Esophagus muscularis mucosa (tissue), 4 donors: Measurements from ENCODE around the gene CABP4. TPM values are rescaled to one million over a fixed set of nuclear protein-coding genes. Genes with fewer than 3 reads are reported as not detected.
A peak's percentile ranks its signal among the peaks of the same experiment; 100 is the strongest.

Source experiments
- DNase-seq: peaks from one replicate; pipeline ENCODE4 v3.0.0-alpha.2; 2017; ENCODE audit errors: extremely low spot score
- H3K27ac ChIP-seq, 4 donors: fragments of 200-600 bp; sonication (generic); replicated peaks in 1 of 4; 1 replicate in 3 of 4; 2 replicates in 1 of 4; pipeline ENCODE4 v1.5.1; 2016 to 2019; ENCODE audit warnings: mild to moderate bottlenecking in 1 of 4
- H3K27me3 ChIP-seq, 4 donors: fragments of 200-600 bp; sonication (generic); one replicate each; pipeline versions ENCODE4 v1.5.1 to v1.6.0; 2016 to 2019
- H3K36me3 ChIP-seq, 4 donors: fragments of 200-600 bp; sonication (generic); one replicate each; pipeline ENCODE4 v1.5.1; 2016 to 2019
- H3K4me1 ChIP-seq, 4 donors: fragments of 200-600 bp; sonication (generic); one replicate each; pipeline ENCODE4 v1.5.1; 2016 to 2019
- H3K4me3 ChIP-seq, 4 donors: fragments of 200-600 bp; sonication (generic); 1 replicate in 2 of 4; 2 replicates in 2 of 4; pipeline ENCODE4 v1.5.1; 2016 to 2019; ENCODE audit warnings: mild to moderate bottlenecking in 4 of 4, moderate library complexity in 1 of 4
- H3K9me3 ChIP-seq, 4 donors: fragments of 200-600 bp; sonication (generic); 1 replicate in 3 of 4; 2 replicates in 1 of 4; pipeline ENCODE4 v1.5.1; 2016 to 2019
- EP300 ChIP-seq: sonication (generic); formaldehyde crosslinking; IDR thresholded peaks from one replicate; pipeline ENCODE4 v1.6.1; 2017; ENCODE audit warnings: antibody characterized with exemption
- POLR2A ChIP-seq: fragments of 450-650 bp; IDR thresholded peaks from one replicate; pipeline ENCODE4 v1.6.1; 2017; ENCODE audit warnings: antibody characterized with exemption, moderate library complexity, mild to moderate bottlenecking, low read depth
- POLR2AphosphoS5 ChIP-seq, 2 donors: sonication (generic); formaldehyde crosslinking; IDR thresholded peaks; one replicate each; pipeline ENCODE4 v1.6.1; 2017; ENCODE audit warnings: antibody characterized with exemption in 2 of 2
- WGBS: methylation state at CpG from one replicate; pipeline ENCODE4 v1.1.5; 2018; 5-methylcytosine and 5-hydroxymethylcytosine counted together
- intact Hi-C: fragments of 100-400 bp; cut with DNase I; formaldehyde crosslinking; loops from one replicate; pipeline ENCODE4 v1.15.1; 2023
- total RNA-seq, 4 donors: library from RNA; depleted of rRNA; stranded (reverse); fragments of >200 nt; gene quantifications; one replicate each; pipeline versions ENCODE4 v1.1.0 to v1.2.1, GENCODE V29; 2016
- TF ChIP-seq, protein P1 (sequence below), 3 experiments: fragments of 200-600 bp in 2 of 3; fragments of 450-650 bp in 1 of 3; sonication (generic) in 2 of 3; IDR thresholded peaks; one replicate each; pipeline ENCODE4 v1.5.1; 2017 to 2019; ENCODE audit warnings: antibody characterized with exemption in 3 of 3, mild to moderate bottlenecking in 2 of 3, moderate library complexity in 1 of 3

The CABP4 gene
- total RNA-seq, 4 donors from 2014 or later: 0.50 to 2.9 (median 1.5) TPM

DNA sequence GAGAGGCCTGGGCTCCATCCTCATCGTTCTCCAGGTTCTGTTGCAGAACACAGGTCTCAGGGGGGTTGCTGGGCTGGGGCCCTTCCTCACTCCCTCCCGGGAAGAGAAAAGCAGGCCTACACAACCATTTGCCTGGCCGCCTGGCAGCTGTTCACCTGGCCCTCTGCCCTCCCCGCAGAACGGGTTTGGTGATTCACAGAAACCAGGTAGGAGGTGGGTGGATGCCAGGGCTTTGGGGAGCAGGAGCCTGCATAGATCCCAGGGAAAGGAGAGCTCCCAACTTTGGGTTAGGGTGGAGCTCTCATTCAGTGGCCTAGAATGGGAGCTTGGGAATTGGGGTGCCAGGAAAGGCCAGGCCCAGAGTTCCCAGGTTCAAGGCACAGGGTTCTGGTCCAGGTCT lies 12.9 kb downstream of the CABP4 start:
- no peak for TF ChIP-seq EP300
- Histone ChIP-seq H3K4me3 (peak overlapping the region; percentile 71 to 95 (median 88)), H3K9me3 (no peaks in the 10 kb centered on the region), H3K36me3 (no peaks in the 10 kb centered on the region), H3K27ac (peak overlapping the region; percentile 89 to 93 (median 92)), H3K27me3 (no peaks in the 10 kb centered on the region), H3K4me1 (peaks cover 30 to 60% (median 54%) of the 10 kb centered on the region in 4 donors)
- intact Hi-C loops: loop anchor here (5.0 kb wide), 1 partner anchor 66 kb away; the partner anchor contains the start of genes PPP1CA and TBC1D10C
- WGBS: 40% methylated on average over 1 of the region's 5 CpGs
- no peak for DNase-seq

- intact Hi-C loops: loop anchor here (5.0 kb wide), 1 partner anchor 66 kb away; the partner anchor contains the start of genes PPP1CA and TBC1D10C
- Histone ChIP-seq H3K27me3 (no peaks in the 10 kb centered on the region), H3K4me3 (peak overlapping the region; percentile 71 to 95 (median 88)), H3K27ac (peak overlapping the region; percentile 89 to 93 (median 92)), H3K9me3 (no peaks in the 10 kb centered on the region), H3K36me3 (no peaks in the 10 kb centered on the region), H3K4me1 (peaks cover 30 to 59% (median 53%) of the 10 kb centered on the region in 4 donors)
- no peak for DNase-seq
- WGBS: no CpG with 5 or more reads among the region's 6 CpGs
- TF ChIP-seq POLR2A: no peak
- TF ChIP-seq, protein P1, sequence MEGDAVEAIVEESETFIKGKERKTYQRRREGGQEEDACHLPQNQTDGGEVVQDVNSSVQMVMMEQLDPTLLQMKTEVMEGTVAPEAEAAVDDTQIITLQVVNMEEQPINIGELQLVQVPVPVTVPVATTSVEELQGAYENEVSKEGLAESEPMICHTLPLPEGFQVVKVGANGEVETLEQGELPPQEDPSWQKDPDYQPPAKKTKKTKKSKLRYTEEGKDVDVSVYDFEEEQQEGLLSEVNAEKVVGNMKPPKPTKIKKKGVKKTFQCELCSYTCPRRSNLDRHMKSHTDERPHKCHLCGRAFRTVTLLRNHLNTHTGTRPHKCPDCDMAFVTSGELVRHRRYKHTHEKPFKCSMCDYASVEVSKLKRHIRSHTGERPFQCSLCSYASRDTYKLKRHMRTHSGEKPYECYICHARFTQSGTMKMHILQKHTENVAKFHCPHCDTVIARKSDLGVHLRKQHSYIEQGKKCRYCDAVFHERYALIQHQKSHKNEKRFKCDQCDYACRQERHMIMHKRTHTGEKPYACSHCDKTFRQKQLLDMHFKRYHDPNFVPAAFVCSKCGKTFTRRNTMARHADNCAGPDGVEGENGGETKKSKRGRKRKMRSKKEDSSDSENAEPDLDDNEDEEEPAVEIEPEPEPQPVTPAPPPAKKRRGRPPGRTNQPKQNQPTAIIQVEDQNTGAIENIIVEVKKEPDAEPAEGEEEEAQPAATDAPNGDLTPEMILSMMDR (IDR thresholded peaks at IDR 0.05): no peak
- TF ChIP-seq EP300: no peak
- no peak for TF ChIP-seq POLR2AphosphoS5 (IDR thresholded peaks at IDR 0.05)
Measured at GRCh38 chr11:67468456-67468758, 13.3 kb downstream of the CABP4 start.

- H3K27ac ChIP-seq: peak within 1 kb of the TSS; percentile 89 to 93 (median 92)
- no peaks in the 10 kb centered on the region for H3K36me3 ChIP-seq
- DNase-seq: peak; percentile 97
- peak within 1 kb of the TSS; percentile 71 to 95 (median 88) for H3K4me3 ChIP-seq
- peaks cover 26 to 53% (median 48%) of the 10 kb centered on the region in 4 donors for H3K4me1 ChIP-seq
- H3K9me3 ChIP-seq: no peaks in the 10 kb centered on the region
- intact Hi-C loops: loop anchor here (5.0 kb wide), 1 partner anchor 67 kb away; the partner anchor contains the start of genes PPP1CA and TBC1D10C
- no CpG with 5 or more reads among the region's 76 CpGs for WGBS
- no peak for TF ChIP-seq POLR2A
- TF ChIP-seq, protein P1 (IDR thresholded peaks at IDR 0.05): peak; percentile 51 to 61 (median 55)
- peak; percentile 91 to 97 for TF ChIP-seq POLR2AphosphoS5 (IDR thresholded peaks at IDR 0.05)
- TF ChIP-seq EP300: no peak
- H3K27me3 ChIP-seq: no peaks in the 10 kb centered on the region
Measured at GRCh38 chr11:67468759-67469507, 13.8 kb downstream of the CABP4 start, which contains the start of gene TMEM134. Gene TMEM134 (minus strand): TSS chr11:67469251. CDS start chr11:67469192, 59 bp downstream.

GRCh38 chr11:67469508-67469811 lies 14.3 kb downstream of the CABP4 start:
- TF ChIP-seq EP300 (no peak), POLR2A (peak; percentile 41)
- Histone ChIP-seq H3K4me1 (peaks cover 22 to 48% (median 43%) of the 10 kb centered on the region in 4 donors), H3K4me3 (peak overlapping the region; percentile 71 to 95 (median 88)), H3K27me3 (no peaks in the 10 kb centered on the region), H3K27ac (peak overlapping the region; percentile 89 to 93 (median 92)), H3K9me3 (no peaks in the 10 kb centered on the region), H3K36me3 (no peaks in the 10 kb centered on the region)
- no peak for DNase-seq
- intact Hi-C loops: loop anchor here (5.0 kb wide), 1 partner anchor 67 kb away; the partner anchor contains the start of genes PPP1CA and TBC1D10C
- WGBS: 17% methylated on average over 6 of the region's 9 CpGs

DNA sequence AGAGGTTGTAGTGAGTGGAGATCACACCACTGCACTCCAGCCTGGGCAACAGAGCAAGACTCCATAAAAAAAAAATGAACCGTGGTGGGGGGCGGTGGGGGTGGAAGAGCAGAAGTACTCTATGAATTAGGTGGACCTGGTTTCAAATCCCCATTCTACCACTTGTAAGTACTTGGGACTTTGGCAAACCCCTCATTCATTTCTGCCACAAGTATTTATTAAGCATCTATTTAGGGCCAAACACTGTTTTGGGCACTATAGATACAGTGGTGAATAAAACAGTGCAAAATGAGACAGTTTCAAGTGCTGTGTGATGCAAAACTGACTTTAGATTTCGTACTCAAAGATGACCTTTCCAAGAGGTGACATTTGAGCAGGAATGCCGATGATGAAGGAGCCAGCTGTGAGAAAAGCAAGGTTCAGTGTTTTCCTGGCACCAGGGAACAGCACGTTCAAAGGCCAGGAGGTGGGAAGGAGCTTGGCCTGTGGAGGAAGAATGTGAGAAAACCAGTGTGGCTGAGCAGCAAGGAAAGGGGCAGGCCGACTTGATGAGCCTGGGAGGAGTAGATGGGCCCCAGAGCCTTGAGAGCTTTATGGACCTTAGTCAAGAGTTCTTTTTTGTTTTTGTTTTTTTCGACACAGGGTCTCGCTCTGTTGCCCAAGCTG lies 15.3 kb downstream of the CABP4 start:
- no peak for DNase-seq
- TF ChIP-seq, protein P1 (IDR thresholded peaks at IDR 0.05): no peak
- no peak for TF ChIP-seq EP300
- no peak for TF ChIP-seq POLR2AphosphoS5 (IDR thresholded peaks at IDR 0.05)
- no peak for TF ChIP-seq POLR2A
- Histone ChIP-seq H3K36me3 (no peaks in the 10 kb centered on the region), H3K27me3 (no peaks in the 10 kb centered on the region), H3K4me1 (peaks cover 15 to 40% (median 34%) of the 10 kb centered on the region in 4 donors), H3K4me3 (no peak overlapping the region), H3K9me3 (no peaks in the 10 kb centered on the region), H3K27ac (peak overlapping the region in 1 of 4 donors; percentile 90)
- intact Hi-C loops: no loop called here
- 88% methylated on average over 8 of the region's 8 CpGs for WGBS
